ENCODE measurements around the gene FXR2.
A peak's percentile ranks its signal among the peaks of the same experiment; 100 is the strongest.

Gene FXR2

GRCh38 chr17:7588553-7589203, 26.0 kb downstream of the FXR2 start:
- DNase-seq (ENCODE audit: low read depth): no peak

DNA sequence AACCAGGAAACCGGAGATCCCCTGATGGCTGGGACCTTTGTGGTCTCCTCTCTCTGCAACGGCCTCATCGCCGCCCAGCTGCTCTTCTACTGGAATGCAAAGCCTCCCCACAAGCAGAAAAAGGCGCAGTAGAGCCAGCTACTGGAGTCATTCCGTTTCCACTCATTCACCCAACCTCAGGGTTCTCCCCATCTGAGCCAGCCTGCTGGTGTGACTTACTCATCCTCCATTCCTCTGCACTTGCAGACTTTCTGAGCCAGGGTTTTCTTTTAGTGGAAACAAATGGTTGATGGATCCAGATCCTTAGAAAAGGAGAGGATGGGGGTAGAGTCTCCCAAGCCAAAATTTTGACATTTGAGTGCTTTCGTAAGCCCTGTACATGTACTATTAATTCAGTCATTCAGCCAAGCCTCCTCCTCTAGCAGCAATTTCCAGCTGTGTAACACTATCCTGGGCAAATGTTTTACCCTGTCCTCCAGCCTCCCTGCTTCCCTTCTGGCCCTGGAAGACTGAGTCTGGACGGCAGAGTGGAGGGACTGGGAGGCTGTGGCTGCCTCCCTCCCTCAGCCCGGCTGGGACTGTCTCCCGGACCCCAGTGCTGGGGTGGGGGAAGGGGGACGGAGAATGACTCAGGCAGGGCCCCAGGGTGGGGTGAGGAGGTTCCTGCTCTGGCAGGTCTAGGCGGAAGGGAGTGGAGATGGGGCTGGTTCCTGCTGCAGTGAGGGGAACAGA, 27.1 kb downstream of the FXR2 start:
- DNase-seq (ENCODE audit: low read depth): peak; percentile 94

DNA sequence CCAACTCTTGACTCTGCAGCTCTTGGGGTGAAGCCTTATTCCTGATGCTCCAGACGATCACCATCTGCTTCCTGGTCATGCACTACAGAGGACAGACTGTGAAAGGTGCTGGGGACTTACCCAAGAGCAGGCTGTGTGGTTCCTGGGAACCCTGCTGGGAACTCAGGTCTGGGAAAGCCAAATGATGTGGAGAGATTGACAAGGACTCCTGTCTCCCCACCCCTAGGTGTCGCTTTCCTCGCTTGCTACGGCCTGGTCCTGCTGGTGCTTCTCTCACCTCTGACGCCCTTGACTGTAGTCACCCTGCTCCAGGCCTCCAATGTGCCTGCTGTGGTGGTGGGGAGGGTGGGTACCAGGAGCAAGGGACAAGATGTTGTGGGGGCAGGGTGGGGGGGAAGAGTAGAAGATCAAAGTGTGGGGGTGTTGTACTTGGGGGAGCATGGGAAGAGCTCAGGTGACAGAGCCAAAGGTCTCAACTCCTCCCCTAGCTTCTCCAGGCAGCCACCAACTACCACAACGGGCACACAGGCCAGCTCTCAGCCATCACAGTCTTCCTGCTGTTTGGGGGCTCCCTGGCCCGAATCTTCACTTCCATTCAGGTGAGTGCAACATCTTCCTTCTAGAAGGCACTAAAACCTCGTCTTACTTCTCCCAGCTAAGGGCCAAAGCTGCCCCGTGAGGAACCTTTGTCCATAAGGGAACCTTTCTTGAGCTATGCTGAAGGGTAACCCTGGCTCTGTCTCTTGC, 27.9 kb downstream of the FXR2 start:
- DNase-seq (ENCODE audit: low read depth): no peak

DNA sequence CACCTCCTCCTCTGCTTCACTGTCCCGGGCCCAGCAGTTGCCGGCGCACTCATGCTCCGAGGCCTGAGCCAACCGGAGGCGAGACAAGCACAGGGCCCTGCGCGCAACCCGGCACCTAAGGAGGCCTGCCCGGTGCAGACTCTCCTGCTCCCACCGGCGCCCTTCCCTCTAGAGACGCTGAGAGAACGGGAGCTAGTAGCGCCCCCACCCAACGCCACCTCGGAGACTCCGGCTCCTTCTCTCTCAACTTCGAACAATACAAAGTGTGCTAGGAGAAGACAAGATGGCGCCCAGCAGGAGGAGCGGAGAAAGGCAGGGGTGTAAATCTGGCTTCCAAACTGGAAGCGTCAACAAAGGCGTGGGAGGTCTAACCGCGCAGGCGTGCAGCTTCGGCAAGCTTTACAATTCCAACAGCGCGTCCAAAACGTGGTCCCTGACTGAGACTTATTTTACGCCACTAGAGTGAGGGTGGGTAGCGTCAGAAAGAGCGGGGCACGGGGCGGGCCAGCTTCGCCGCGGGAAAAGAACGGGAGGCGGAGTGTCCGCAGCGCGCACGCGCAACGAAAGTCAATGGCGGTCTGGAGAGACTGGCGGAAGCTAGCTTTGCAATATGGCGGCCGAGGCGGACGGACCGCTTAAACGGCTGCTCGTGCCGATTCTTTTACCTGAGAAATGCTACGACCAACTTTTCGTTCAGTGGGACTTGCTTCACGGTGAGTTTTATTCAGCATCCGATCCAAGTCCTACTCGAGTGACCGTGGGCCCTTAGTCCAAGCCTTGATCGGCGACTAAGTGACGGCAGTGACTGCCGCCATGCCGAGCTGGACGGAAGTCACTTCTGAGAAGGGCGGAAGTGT, 31.2 kb downstream of the FXR2 start, which contains the start of gene MPDU1:
Gene MPDU1, plus strand, starts transcription at position 600 of the 857 bp plus-strand sequence. Its CDS starts 11 bp downstream, at position 611.
- DNase-seq (ENCODE audit: low read depth): peak; percentile 95

DNA sequence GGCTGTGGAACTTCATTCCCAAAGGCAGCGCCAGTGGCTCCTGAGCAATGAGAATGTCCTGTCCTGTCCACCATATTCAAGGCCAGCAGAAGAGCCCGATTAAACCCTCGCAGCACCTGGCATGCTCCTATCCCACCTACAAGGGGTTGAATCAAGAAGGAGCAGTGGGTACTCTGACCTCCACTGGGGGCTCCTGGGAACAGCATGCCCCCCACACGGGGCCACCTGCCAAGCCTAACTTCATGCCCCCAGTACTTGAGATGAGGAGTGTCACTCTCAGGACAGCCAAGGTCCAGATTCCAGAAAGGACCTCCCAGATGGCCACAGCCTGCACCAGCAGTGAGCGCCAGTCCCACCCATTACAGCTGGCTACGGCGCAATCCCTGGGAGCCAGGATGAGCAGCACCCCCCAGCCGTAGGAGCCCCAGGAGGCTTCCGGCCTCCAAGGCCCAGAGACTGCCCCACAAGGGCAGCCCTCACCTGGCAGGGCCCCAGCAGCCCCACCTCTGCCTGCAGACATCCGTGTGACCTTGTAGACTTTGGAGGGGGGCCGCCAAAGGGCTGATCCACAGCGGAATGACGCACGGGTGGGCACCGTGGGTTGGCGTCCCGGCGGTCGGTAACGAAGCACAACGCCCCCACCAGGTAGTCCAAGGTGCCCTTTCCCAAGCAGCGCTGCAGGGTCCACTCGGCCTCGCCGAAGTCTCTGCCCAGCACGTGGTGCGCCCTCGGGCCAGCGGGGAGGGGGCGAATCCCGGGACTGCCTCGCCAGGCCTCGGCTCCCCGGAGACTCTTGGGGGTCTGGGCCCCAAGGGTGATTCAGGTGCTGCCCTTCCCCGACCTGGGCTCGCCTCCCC, 32.1 kb downstream of the FXR2 start:
- DNase-seq (ENCODE audit: low read depth): no peak

- peak; percentile 75 for DNase-seq (ENCODE audit: low read depth)
Observed at GRCh38 chr17:7580604-7581575, 33.8 kb downstream of the FXR2 start.

GRCh38 chr17:7579834-7580603, 34.7 kb downstream of the FXR2 start:
- DNase-seq (ENCODE audit: low read depth): no peak

DNA sequence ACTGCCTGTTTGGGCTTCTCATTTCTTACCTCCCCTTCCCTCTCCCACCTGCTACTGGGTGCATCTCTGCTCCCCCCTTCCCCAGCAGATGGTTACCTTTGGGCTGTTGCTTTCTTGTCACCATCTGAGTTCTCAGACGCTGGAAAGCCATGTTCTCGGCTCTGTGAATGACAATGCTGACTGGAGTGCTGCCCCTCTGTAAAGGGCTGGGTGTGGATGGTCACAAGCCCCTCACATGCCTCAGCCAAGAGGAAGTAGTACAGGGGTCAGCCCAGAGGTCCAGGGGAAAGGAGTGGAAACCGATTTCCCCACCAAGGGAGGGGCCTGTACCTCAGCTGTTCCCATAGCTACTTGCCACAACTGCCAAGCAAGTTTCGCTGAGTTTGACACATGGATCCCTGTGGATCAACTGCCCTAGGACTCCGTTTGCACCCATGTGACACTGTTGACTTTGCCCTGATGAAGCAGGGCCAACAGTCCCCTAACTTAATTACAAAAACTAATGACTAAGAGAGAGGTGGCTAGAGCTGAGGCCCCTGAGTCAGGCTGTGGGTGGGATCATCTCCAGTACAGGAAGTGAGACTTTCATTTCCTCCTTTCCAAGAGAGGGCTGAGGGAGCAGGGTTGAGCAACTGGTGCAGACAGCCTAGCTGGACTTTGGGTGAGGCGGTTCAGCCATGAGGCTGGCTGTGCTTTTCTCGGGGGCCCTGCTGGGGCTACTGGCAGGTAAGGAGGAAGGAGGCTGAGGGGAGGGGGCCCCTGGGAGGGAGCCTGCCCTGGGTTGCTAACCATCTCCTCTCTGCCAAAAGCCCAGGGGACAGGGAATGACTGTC, 35.5 kb downstream of the FXR2 start, which contains the start of gene CD68:
Gene CD68, plus strand, starts transcription at position 638 of the 833 bp plus-strand sequence. Its CDS starts 40 bp downstream, at position 678.
- DNase-seq (ENCODE audit: low read depth): peak; percentile 93

GRCh38 chr17:7577327-7578199, 37.1 kb downstream of the FXR2 start:
- no peak for DNase-seq (ENCODE audit: low read depth)

DNA sequence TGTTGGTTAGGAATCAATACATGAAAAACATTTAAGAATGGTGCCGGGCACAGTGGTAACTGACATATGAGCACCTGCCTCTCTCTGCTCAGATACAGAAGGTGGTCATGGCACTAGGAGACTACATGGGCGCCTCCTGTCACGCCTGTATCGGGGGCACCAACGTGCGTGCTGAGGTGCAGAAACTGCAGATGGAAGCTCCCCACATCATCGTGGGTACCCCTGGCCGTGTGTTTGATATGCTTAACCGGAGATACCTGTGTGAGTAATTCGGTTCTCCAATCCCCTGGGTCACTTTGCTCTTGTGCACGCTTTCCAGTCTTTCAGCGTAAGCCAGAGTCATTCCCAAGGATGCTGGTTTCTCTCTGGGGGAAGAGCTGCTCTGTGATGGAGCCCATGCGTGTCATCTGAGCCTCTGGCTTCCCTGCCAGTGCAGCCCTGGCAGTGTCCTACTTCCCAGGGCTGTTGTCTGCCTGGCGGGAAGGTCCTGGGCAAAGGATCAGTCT, 38.2 kb downstream of the FXR2 start:
- DNase-seq (ENCODE audit: low read depth): no peak

- DNase-seq (ENCODE audit: low read depth): no peak
Observed at GRCh38 chr17:7575959-7576358, 38.7 kb downstream of the FXR2 start.

DNA sequence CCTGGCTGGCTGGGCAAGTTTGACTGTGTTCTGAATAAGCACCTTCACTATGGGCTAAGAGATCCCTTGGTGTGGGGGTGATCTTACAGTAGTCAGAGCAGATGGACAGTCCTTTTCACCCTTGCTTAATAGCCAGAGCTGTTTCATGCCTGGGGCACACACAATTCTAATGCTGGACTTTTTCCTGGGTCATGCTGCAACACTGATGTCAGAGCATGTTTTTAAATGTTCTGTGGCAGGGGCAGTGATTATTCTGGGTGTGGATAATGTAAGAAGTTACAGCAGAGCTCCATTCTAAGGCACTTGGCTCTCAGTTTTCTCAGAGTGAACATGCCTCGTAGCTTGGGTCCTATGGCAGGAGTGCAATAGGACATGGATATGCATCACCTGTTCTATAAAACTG, 39.2 kb downstream of the FXR2 start:
- no peak for DNase-seq (ENCODE audit: low read depth)

GRCh38 chr17:7574176-7574953, 40.3 kb downstream of the FXR2 start:
- DNase-seq (ENCODE audit: low read depth): peak; percentile 53

- peak; percentile 91 for DNase-seq (ENCODE audit: low read depth)
Observed at GRCh38 chr17:7573324-7574080, 41.2 kb downstream of the FXR2 start.
